K562 (cell line): Measurements from ENCODE around the gene RHOB. TPM values are rescaled to one million over a fixed set of nuclear protein-coding genes. Genes with fewer than 3 reads are reported as not detected.

Experiments used
- CREB1 ChIP-seq, 2 experiments: sonication (generic) in 1 of 2; formaldehyde crosslinking in 1 of 2; IDR thresholded peaks; 2 replicates each; pipeline versions ENCODE4 v1.6.1 to v1.8.0; 2012 to 2022; ENCODE audit warnings: inconsistent platforms in 1 of 2, mild to moderate bottlenecking in 1 of 2, missing genetic modification reagents in 1 of 2, moderate library complexity in 1 of 2
- FIP1L1 ChIP-seq: fragments of 200-400 bp; formaldehyde crosslinking; IDR thresholded peaks from 2 replicates; pipeline ENCODE4 v1.6.1; 2018; ENCODE audit warnings: mild to moderate bottlenecking, low read depth, low read length; ENCODE audit not compliant: poor library complexity, severe bottlenecking
- FOXJ3 ChIP-seq: sonication (generic); formaldehyde crosslinking; IDR thresholded peaks from 2 replicates; pipeline ENCODE4 v1.4.0; 2020; ENCODE audit warnings: mild to moderate bottlenecking, missing genetic modification reagents
- GABPA ChIP-seq: fragments of 200-800 bp; sonication (Bioruptor generic); conservative IDR thresholded peaks from 2 replicates; pipeline ENCODE4 v1.6.1; 2016; ENCODE audit warnings: low read depth, missing genetic modification characterization, missing compliant biosample characterization
- IRF2 ChIP-seq: sonication (generic); formaldehyde crosslinking; IDR thresholded peaks from 2 replicates; pipeline ENCODE4 v1.8.1; 2022; ENCODE audit warnings: mild to moderate bottlenecking, missing genetic modification reagents
- MCM5 ChIP-seq: fragments of 450-650 bp; IDR thresholded peaks from 2 replicates; pipeline ENCODE4 v1.6.1; 2016; ENCODE audit warnings: low read depth
- NFATC3 ChIP-seq: fragments of 450-650 bp; IDR thresholded peaks from 2 replicates; pipeline ENCODE4 v1.6.1; 2017; ENCODE audit warnings: mild to moderate bottlenecking
- NR2C2 ChIP-seq, 2 experiments: fragments of 200-800 bp in 1 of 2; sonication (Bioruptor generic) in 1 of 2; sonication (generic) in 1 of 2; formaldehyde crosslinking in 1 of 2; IDR thresholded peaks; 2 replicates each; pipeline versions ENCODE4 v1.6.1 to v1.8.0; 2016 to 2022; ENCODE audit warnings: mild to moderate bottlenecking in 1 of 2, missing compliant biosample characterization in 1 of 2, missing genetic modification characterization in 1 of 2, missing genetic modification reagents in 1 of 2
- POLR2AphosphoS2 ChIP-seq: IDR thresholded peaks from 2 replicates; pipeline ENCODE4 v1.6.1; 2012; ENCODE audit warnings: low read length, improper control_type of control experiment
- POLR2B ChIP-seq: fragments of 450-650 bp; IDR thresholded peaks from 2 replicates; pipeline ENCODE4 v1.6.1; 2018; ENCODE audit warnings: low read depth; ENCODE audit not compliant: partially characterized antibody
- TBP ChIP-seq: optimal IDR thresholded peaks from 2 replicates; pipeline ENCODE3; 2011; ENCODE audit warnings: low read depth, low read length, improper control_type of control experiment
- TRIM24 ChIP-seq, 2 experiments: fragments of 450-650 bp; IDR thresholded peaks; 2 replicates each; pipeline ENCODE4 v1.6.1; 2016
- XRCC4 ChIP-seq: IDR thresholded peaks from one replicate; pipeline ENCODE4 v1.6.1; 2011; ENCODE audit not compliant: insufficient read depth, insufficient read length; ENCODE audit errors: extremely low read depth
- ZBTB9 ChIP-seq: fragments of 450-650 bp; formaldehyde crosslinking; IDR thresholded peaks from 2 replicates; pipeline ENCODE4 v1.4.0; 2020; ENCODE audit warnings: mild to moderate bottlenecking, moderate library complexity
- ZC3H8 ChIP-seq: fragments of 450-650 bp; IDR thresholded peaks from 2 replicates; pipeline ENCODE4 v1.6.1; 2017
- ZNF311 ChIP-seq: fragments of 250-450 bp; sonication (Bioruptor Pico); IDR thresholded peaks from 2 replicates; pipeline ENCODE4 v1.4.0; 2020; ENCODE audit warnings: mild to moderate bottlenecking, moderate library complexity
- ZNF445 ChIP-seq: fragments of 250-450 bp; sonication (Bioruptor Pico); IDR thresholded peaks from 2 replicates; pipeline ENCODE4 v1.4.0; 2020; ENCODE audit warnings: low read depth, mild to moderate bottlenecking, moderate library complexity
- polyA plus RNA-seq, 8 experiments: library from polyadenylated mRNA; depleted of rRNA in 4 of 8; stranded (reverse) in 5 of 8; unstranded in 3 of 8; fragments of >200 nt; fragmentation: Nextera tagmentation in 2 of 8; fragmentation: Illumina TruSeq in 1 of 8; extraction: Ambion mirVana in 2 of 8; extraction: Trizol in 1 of 8; gene quantifications; 2 replicates each; pipeline versions ENCODE4 v1.2.1 to v1.2.3, GENCODE V29; 2011 to 2014; ENCODE audit warnings: inconsistent platforms in 1 of 8, missing spikeins in 1 of 8
- total RNA-seq, 7 experiments: library from RNA; depleted of rRNA in 6 of 7; stranded (reverse); fragments of >200 nt in 6 of 7; fragmentation: Illumina TruSeq in 2 of 7; extraction: Trizol in 2 of 7; gene quantifications; 2 replicates each; pipeline versions ENCODE4 v1.2.1 to v1.2.3, GENCODE V29; 2011 to 2021; ENCODE audit warnings: low replicate concordance in 1 of 7
- TF ChIP-seq, protein P1 (sequence below): fragments of 450-650 bp; formaldehyde crosslinking; IDR thresholded peaks from 2 replicates; pipeline ENCODE4 v1.4.0; 2020; ENCODE audit warnings: mild to moderate bottlenecking
- TF ChIP-seq, protein P2 (sequence below): fragments of 450-650 bp; IDR thresholded peaks from 2 replicates; pipeline ENCODE4 v1.6.1; 2017; ENCODE audit warnings: antibody characterized with exemption, mild to moderate bottlenecking
- TF ChIP-seq, protein P3 (sequence below): sonication (generic); formaldehyde crosslinking; IDR thresholded peaks from 2 replicates; pipeline ENCODE4 v1.8.0; 2023; ENCODE audit warnings: mild to moderate bottlenecking, missing genetic modification reagents

The RHOB gene
- total and polyA plus RNA-seq, 9 of the 15 experiments (the other 6 are each of a cell fraction or from before 2014, with no cell fraction given), result 0.07 to 4.8 (median 1.1) TPM

GRCh38 chr2:20424300-20425290 is 22.3 kb upstream of the RHOB start (continued):
- TF ChIP-seq, protein P1, sequence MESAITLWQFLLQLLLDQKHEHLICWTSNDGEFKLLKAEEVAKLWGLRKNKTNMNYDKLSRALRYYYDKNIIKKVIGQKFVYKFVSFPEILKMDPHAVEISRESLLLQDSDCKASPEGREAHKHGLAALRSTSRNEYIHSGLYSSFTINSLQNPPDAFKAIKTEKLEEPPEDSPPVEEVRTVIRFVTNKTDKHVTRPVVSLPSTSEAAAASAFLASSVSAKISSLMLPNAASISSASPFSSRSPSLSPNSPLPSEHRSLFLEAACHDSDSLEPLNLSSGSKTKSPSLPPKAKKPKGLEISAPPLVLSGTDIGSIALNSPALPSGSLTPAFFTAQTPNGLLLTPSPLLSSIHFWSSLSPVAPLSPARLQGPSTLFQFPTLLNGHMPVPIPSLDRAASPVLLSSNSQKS, result no peak
- TF ChIP-seq GABPA (tag) (peak; percentile 86), MCM5 (no peak), NFATC3 (no peak), ZNF445 (CRISPR knock-in tag) (no peak), ZBTB9 (CRISPR knock-in tag) (no peak; the same call in 1 of the 2 replicates), FOXJ3 (CRISPR knock-in tag) (no peak), TBP (no peak), IRF2 (no peak), XRCC4 (no peak), NR2C2 (CRISPR knock-in tag; IDR thresholded peaks at IDR 0.05) (no peak), NR2C2 (tag; IDR thresholded peaks at IDR 0.05) (peak; percentile 72; the same call in 1 of the 2 replicates), POLR2B (no peak), ZC3H8 (no peak), TRIM24 (IDR thresholded peaks at IDR 0.05) (no peak), FIP1L1 (no peak), CREB1 (IDR thresholded peaks at IDR 0.05) (no peak), CREB1 (CRISPR knock-in tag; IDR thresholded peaks at IDR 0.05) (no peak), ZNF311 (CRISPR knock-in tag) (no peak), POLR2AphosphoS2 (no peak)
- TF ChIP-seq, protein P2, sequence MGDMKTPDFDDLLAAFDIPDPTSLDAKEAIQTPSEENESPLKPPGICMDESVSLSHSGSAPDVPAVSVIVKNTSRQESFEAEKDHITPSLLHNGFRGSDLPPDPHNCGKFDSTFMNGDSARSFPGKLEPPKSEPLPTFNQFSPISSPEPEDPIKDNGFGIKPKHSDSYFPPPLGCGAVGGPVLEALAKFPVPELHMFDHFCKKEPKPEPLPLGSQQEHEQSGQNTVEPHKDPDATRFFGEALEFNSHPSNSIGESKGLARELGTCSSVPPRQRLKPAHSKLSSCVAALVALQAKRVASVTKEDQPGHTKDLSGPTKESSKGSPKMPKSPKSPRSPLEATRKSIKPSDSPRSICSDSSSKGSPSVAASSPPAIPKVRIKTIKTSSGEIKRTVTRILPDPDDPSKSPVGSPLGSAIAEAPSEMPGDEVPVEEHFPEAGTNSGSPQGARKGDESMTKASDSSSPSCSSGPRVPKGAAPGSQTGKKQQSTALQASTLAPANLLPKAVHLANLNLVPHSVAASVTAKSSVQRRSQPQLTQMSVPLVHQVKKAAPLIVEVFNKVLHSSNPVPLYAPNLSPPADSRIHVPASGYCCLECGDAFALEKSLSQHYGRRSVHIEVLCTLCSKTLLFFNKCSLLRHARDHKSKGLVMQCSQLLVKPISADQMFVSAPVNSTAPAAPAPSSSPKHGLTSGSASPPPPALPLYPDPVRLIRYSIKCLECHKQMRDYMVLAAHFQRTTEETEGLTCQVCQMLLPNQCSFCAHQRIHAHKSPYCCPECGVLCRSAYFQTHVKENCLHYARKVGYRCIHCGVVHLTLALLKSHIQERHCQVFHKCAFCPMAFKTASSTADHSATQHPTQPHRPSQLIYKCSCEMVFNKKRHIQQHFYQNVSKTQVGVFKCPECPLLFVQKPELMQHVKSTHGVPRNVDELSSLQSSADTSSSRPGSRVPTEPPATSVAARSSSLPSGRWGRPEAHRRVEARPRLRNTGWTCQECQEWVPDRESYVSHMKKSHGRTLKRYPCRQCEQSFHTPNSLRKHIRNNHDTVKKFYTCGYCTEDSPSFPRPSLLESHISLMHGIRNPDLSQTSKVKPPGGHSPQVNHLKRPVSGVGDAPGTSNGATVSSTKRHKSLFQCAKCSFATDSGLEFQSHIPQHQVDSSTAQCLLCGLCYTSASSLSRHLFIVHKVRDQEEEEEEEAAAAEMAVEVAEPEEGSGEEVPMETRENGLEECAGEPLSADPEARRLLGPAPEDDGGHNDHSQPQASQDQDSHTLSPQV, result peak; percentile 47; the same call in 1 of the 2 replicates
- TF ChIP-seq, protein P3, sequence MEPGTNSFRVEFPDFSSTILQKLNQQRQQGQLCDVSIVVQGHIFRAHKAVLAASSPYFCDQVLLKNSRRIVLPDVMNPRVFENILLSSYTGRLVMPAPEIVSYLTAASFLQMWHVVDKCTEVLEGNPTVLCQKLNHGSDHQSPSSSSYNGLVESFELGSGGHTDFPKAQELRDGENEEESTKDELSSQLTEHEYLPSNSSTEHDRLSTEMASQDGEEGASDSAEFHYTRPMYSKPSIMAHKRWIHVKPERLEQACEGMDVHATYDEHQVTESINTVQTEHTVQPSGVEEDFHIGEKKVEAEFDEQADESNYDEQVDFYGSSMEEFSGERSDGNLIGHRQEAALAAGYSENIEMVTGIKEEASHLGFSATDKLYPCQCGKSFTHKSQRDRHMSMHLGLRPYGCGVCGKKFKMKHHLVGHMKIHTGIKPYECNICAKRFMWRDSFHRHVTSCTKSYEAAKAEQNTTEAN (CRISPR knock-in tag), result no peak
